GM19035 (cell line): ENCODE results near the gene COPS9.

Source experiments
- ATAC-seq: cut with Tn5 transposase; IDR thresholded peaks from one replicate; pipeline ENCODE4 v1.9.1; 2021; ENCODE audit not compliant: unreplicated experiment

COPS9 gene

DNA sequence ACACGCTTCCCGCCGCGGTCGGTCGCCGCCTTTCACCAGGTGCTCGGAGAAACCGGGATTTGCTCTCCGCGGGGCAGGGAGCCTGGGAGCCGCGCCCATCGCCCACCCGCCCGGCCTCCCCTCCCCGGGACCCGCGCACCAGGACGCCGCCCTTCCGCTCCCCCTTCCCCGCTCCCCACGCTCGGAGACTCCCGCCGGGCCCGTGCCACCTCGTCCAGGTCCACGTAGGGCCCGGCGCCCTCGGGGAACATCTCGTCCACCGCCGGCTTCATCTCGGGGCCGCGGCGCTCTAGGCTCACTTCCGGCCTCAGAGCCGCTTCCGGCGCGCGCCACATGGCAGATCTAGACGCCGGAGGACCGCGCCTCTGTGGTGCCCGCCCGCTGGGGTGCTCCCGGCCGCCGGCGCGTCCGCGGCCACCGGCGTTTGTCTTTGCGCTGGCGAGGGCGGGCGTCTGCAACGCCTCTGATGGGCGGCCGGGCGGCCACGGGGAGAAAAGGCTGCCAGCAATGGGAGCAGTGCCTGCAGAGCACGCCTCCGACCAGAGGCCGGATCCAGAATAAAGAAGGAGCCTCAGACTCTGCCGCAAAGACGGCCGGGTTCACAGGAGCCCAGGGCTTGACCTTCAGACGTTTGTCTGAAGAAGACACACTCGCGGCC, at the start of gene COPS9:
Gene COPS9, minus strand, starts transcription at position 293 of the 658 bp plus-strand sequence. Its CDS starts 21 bp downstream, at position 272.
- ATAC-seq: peak; percentile 91

DNA sequence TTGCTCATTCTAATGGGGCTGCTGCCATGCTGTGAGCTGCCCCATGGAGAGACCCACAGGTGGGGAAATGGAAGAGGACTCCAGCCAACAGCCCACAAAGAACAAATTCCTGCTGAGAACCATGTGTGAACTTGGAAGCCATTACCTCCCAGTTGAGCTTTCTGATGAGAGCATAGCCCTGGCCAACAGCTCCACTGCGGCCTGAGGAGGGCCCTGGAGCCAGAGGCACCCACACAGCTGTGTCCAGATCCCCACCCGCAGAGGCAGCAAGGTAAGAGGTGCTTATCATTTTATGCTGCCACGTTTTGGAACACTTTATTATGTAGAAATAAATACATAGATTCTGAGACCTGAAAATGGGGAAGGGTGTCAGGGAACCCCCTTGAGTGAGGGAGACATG, 48.6 kb upstream of the COPS9 start:
- ATAC-seq: no peak

DNA sequence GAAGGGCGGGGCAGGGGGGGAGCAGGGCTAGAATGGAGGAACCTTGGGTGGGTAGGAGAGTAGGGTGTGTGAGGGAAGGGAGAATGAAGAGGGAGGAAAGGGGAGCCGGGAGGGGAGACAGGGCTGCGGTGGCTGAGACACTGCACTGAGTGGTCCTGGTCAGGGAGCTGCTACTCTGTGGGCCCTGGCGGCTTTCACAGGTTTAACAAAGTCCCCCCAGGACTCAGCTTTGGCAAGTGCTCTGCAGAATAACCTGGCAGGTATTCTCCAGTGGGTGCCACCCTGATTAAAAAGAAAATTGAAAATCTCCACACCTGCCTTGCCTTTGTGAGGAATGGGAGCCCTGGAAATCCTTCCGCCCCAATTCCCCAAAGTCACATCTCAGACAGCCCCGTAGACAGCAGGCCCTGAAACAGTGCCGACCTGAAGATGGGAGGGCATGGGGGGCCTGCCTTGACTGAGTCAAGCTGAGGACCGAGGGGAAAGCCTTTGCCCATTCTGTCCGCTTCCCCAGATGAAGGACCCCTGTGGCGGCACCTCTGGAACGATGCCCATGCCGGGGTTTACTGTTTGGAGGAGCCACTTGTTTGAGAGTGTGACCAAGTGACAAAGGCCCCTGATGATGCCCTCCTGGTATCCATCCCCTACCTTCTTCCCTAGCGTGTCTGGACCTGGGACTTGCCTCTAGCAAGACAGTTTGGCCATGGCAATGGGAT, 47.9 kb upstream of the COPS9 start:
- ATAC-seq: no peak

- no peak for ATAC-seq
Measured at GRCh38 chr2:240183006-240183874, 47.1 kb upstream of the COPS9 start.

DNA sequence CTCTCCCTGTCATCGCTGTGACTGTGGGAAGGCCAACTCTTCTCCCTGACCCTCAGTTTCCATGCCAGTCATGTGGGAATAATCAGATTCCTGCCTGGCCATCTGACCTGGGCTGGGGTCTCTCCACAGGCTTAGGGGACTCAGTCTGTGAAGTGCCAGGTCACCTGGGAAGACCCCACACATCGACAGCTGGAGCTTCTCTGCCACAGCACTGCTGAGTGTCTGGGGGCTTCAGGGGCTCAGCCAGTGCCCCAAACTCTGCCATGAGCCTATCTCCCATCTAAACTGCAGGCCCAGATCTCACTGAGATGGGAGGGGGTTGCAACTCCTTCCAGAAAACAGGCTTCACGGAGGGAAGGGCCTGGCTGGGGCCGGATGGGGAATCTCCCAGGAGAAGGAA, 46.4 kb upstream of the COPS9 start:
- ATAC-seq: no peak

DNA sequence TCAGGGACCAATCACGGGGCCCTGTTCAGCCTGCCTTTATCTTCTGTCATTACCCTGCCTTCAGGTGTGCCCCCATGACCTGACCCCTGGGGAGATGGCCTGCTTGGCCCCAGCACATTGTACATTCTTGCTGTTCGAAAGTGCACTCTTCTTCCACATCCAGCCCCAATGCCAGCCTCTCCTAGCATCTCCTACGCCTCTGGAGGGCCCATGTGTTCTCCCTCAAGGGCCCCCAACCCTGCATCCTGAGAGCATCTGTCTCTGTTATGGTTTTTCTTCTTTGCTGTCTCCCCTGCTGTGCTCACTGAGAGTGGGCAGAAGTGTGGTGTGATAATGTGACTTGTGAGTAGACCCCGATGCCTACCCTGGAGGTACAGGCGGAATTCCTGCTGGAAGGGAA, 45.9 kb upstream of the COPS9 start:
- ATAC-seq: no peak

GRCh38 chr2:240179941-240180666, 44.0 kb upstream of the COPS9 start:
- no peak for ATAC-seq

DNA sequence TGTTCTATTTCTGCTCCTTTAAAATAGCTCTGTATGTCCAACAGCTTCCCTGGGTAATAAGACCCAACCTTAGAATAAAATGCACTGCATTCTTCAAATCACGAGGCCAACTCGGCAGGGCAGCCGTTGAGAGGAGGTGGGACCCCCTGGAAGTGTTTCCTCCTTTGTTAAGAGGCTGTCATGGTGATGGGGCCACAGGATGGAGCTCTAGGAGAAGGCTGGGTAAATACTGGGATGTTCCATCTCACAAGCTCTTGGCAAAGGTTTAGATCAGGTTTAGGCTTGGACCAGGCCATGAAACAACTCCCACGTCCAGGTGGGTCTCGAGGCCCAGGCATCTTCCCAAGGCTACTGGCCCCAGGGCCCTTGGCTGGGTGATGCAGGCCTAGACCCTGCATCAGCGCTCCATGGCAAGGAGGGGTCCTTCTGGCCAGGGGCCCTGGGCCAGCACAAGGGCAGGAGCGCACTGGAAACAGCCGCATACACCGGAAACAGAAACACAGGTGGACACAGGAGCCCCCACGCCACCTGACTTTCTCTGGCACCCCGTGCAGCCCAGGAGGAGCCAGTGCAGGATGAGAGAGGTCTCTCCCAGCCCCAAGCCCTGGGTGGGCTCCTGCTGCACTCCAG, 43.2 kb upstream of the COPS9 start:
- no peak for ATAC-seq

- ATAC-seq: no peak
Measured at GRCh38 chr2:240178564-240178963, 42.5 kb upstream of the COPS9 start.

DNA sequence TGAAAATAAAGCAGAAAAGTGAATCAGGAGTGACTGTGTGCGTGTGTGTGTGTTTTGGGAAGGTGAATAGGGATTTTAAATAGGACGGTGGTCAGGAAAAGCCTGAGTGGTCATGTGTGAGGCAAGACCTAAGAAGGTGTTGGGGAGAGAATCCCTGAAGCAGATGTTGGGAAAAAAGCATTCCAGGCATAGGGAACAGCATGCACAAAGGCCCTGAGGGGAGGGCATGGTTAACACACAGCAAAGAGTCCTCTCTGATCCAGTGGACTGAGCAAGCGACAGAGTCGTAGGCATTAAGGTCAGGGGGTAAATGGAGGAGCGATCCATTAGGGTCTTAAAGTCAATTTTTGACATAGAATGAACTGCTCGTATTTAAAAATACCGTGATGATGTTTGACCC, 38.4 kb upstream of the COPS9 start:
- ATAC-seq: no peak

DNA sequence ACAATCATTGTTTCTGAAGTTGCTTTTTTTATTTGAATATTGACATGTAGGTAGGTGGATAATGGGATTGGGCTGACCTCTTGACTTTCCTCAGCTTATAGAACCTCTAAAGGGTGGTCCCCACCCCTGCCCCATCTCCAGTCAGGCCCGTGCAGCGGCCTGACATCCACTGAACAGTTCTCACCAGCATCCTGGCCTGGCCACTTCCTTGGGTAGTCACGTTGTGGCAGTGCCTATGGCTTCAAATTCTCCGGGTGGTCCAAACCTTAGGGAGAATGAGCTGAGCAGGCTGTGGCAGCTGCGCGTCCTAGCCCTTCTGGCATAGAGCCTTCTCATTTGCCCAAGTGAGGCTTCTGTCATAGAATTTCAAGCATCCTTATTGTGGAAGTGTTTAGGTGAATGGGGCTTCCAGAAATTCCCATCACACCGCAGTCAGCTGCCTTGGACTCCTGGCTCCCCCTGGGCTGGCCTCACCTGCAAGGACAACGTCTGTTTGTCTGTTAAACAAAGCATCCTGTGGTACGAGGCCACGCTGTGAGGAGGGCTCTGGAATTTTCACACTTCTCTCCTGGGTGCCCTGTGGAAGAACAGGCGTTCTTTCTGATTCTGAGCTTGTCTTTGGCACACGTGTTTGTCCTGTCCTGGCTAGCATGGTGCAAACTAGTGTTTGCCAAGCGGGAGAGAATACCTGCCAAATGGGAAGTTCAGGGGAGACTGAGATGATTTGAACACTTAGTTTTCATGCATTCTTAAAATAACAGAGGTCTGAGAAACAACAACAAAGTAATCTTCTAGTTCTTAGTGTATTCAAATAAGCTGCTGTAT, 36.2 kb upstream of the COPS9 start:
- no peak for ATAC-seq

DNA sequence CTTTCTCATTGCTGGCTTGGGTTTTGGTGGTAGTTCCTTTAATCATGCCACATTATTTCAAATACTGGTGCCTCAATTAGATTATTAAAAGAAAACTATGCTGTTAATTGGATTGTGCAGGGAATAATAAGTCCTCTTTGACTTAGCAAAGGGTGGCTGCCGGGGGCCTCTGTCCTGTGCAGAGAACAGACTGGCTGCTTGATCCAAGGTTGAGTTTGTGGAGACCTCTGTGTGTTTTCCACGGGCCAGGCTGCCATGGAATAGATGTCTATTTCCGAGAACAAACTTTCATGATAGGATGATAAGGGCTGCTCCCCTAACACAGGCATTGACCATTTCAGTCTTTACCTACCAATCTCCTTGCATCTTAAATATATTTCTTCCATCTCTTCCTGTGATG, 34.8 kb upstream of the COPS9 start:
- no peak for ATAC-seq

GRCh38 chr2:240170354-240170735, 34.2 kb upstream of the COPS9 start:
- no peak for ATAC-seq

DNA sequence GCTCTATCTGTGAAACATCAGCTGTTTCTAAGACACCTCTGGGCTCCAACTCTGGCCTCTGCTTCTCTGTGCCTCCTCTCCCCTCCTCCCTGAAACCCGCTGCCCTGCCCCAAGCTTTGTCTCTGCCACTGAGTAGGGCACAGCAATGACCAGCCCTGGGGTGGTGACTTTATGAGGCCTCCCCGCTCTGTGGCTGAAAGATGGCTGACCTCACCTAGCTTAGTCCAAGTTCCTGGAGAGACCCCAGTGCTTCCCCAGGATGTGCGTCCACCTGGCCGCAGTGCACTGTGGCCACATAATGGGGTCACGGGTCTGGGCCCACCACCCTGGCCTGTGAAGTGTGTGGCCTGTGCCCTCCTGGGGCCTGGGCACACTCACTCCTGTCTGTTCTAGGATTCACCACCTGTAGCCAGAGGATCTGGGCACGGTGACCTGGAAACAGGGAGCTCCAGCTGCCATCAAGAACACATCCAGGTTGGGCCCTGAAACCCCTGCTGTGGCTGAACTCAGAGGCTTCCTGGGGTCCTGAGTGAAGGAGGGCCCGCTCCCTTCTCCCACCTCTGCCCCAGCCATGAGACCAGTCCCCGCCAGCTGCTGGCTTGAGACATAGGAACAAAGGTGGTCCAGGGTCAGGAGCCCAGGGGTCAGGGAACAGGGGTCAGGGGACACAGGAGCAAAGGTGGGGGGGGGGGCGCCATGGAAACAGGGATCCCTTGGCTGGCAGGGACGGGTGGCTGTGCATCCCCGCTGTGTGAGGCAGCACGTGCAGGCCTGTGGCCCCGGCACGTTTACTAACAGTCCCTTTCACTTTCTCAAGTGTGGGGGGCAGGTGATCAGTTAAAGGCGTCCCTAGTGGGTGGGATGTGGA, 33.6 kb upstream of the COPS9 start:
- no peak for ATAC-seq

DNA sequence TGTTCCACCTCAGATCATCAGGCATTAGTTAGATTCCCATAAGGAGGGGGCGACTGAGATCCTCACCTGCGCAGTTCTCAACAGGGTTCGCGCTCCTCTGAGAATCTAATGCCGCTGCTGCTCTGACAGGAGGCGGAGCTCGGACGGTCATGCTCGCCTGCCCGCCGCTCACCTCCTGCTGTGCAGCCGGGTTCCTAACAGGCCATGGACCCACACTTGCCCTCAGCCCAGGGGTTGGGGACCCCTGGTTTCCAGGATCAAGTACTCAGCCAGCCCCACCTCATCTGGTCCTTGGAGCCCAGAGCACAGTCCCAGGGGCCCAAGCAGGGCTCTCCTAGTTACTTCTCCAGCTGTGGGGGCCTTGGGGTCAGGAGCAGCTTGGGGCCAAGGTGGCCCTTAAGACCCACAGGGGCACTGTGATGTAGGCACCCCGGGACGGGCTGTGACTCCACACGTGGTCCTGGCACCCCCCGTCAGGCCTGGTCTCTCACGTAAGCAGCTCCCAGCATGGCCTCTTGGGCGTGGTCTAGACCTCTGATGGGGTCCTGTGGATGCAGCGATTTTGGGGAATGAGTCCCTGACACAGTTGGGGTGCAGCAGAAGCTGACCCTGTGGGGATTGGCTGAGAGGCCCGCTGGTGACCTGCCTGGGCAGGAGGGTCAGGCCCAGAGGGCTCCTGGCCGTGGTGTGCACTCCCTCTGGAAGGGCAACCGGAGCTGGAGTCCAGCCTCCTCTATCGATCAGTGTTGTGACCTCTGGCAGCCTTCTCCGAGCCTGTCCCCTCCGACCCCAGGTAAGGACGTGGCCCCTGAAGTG, 32.6 kb upstream of the COPS9 start:
- ATAC-seq: no peak

DNA sequence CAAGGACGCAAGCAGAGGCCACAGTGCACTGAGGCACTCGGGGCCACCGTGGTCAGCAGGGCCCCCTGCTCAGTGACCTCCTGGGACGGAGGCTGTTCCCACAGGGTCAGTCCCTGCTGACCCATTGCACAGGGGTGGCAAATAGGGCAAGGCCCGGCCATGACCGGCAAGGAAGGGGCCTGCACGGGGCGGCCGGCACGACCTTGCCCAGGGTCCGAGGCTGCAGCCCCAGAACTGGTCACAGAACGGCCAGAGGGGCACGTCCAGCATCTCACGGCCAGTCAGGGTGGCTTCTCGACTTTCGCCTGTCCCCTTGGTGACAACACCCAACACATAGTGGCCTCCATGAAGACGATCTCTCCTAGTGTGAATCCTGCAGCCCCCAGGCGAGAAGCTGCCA, 31.9 kb upstream of the COPS9 start:
- no peak for ATAC-seq

DNA sequence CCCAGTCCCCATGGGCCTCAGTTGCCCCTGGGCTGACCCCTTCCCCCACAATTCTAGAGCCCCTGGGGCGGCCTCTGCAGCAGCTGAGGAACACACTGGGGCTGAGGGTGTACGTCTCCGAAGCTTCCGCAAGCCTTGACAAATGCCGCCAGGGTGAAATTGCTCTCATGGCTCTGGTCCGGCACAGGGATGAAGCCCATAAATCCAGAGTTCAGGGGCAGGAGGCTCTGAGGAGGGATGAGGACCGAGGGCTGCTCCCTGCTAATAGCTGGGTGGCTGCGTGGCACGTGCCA, 31.4 kb upstream of the COPS9 start:
- no peak for ATAC-seq
